IPS-18a (cell line): ENCODE results near the gene NADK2.
"Not testable (repeated sequence)": the region's sequence is repeated elsewhere in the genome, so short reads cannot be mapped to it uniquely, and the experiment has no call there.

ENCODE experiments used
- H3K27ac ChIP-seq: one replicate; pipeline ENCODE4 v1.5.1; 2013; ENCODE audit warnings: low read length
- H3K27me3 ChIP-seq: one replicate; pipeline ENCODE4 v1.6.1; 2013; ENCODE audit warnings: mild to moderate bottlenecking, low read length; ENCODE audit not compliant: control insufficient read depth, insufficient read depth
- H3K36me3 ChIP-seq: one replicate; pipeline ENCODE4 v1.6.1; 2013; ENCODE audit warnings: low read depth, low read length; ENCODE audit not compliant: control insufficient read depth
- H3K4me1 ChIP-seq: one replicate; pipeline ENCODE4 v1.6.1; 2013; ENCODE audit warnings: low read depth, low read length; ENCODE audit not compliant: control insufficient read depth
- H3K4me3 ChIP-seq: one replicate; pipeline ENCODE4 v1.5.1; 2013; ENCODE audit warnings: low read length
- H3K9ac ChIP-seq: one replicate; pipeline ENCODE4 v1.6.1; 2013; ENCODE audit warnings: mild to moderate bottlenecking, low read length, moderate library complexity
- H3K9me3 ChIP-seq: one replicate; pipeline ENCODE4 v1.6.1; 2013; ENCODE audit warnings: low read depth, low read length; ENCODE audit not compliant: control insufficient read depth

The NADK2 gene

GRCh38 chr5:36200513-36200912, 41.2 kb downstream of the NADK2 start:
- H3K36me3 ChIP-seq, result peaks cover 27% of the 10 kb centered on the region

GRCh38 chr5:36199620-36200019, 42.1 kb downstream of the NADK2 start:
- Histone ChIP-seq H3K36me3 (peaks cover 27% of the 10 kb centered on the region), H3K27me3 (no peaks in the 10 kb centered on the region)

More at GRCh38 chr5:36200513-36200912, 41.2 kb downstream of the NADK2 start:
- Histone ChIP-seq H3K9me3 (no peaks in the 10 kb centered on the region), H3K4me1 (no peaks in the 10 kb centered on the region), H3K4me3 (no peak overlapping the region), H3K27me3 (no peaks in the 10 kb centered on the region), H3K9ac (no peak overlapping the region), H3K27ac (no peak overlapping the region)

GRCh38 chr5:36198783-36199182, 42.9 kb downstream of the NADK2 start:
- H3K4me3 ChIP-seq, H3K27me3 ChIP-seq, H3K9ac ChIP-seq, H3K9me3 ChIP-seq, H3K4me1 ChIP-seq, H3K27ac ChIP-seq: not testable (repeated sequence)
- peaks cover 27% of the 10 kb centered on the region for H3K36me3 ChIP-seq

More at GRCh38 chr5:36199620-36200019, 42.1 kb downstream of the NADK2 start:
- Histone ChIP-seq H3K4me1 (no peaks in the 10 kb centered on the region), H3K9me3 (no peaks in the 10 kb centered on the region), H3K27ac (no peak overlapping the region), H3K4me3 (no peak overlapping the region), H3K9ac (no peak overlapping the region)

DNA sequence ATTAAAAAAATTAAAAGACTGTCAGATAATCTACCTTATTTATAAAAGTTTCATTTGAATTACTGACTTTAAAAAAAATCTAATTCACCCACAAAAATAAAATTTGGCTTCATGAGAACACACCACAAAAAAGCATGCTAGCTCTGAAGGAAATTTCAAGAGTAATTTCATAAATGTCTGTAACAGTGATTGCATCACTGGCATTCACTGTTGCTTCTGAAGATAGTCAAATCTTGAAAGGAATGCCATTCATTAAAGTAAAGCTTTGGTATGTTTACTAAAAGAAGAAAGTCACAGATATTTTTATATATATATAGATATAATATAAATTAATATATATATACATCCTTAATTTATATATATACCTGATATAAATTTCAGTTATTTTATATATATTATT, 43.4 kb downstream of the NADK2 start:
- Histone ChIP-seq H3K9ac (no peak overlapping the region), H3K4me3 (no peak overlapping the region), H3K36me3 (peaks cover 27% of the 10 kb centered on the region), H3K27me3 (no peaks in the 10 kb centered on the region), H3K4me1 (no peaks in the 10 kb centered on the region), H3K27ac (no peak overlapping the region), H3K9me3 (no peaks in the 10 kb centered on the region)

DNA sequence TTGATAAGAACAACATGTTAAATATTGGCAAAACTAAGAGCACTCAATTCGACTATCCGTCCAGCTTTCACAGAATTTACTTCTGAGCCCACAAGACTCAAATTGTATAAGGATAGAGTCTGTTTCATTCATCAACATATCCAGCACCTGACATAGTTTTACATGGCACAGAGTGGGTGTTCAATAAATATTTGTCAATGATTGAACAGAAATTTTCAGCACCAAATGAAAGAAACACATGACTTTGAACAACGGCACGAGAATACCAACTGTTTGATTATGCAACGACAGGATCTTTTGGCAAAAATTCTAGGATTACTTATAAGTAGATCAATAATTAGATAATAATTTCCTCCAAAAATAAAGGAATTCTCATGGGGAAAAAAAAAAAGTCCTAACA, 48.0 kb downstream of the NADK2 start:
- Histone ChIP-seq H3K4me1 (no peaks in the 10 kb centered on the region), H3K9ac (no peak overlapping the region), H3K4me3 (no peak overlapping the region), H3K27me3 (no peaks in the 10 kb centered on the region), H3K36me3 (peaks cover 12% of the 10 kb centered on the region), H3K27ac (no peak overlapping the region), H3K9me3 (no peaks in the 10 kb centered on the region)

DNA sequence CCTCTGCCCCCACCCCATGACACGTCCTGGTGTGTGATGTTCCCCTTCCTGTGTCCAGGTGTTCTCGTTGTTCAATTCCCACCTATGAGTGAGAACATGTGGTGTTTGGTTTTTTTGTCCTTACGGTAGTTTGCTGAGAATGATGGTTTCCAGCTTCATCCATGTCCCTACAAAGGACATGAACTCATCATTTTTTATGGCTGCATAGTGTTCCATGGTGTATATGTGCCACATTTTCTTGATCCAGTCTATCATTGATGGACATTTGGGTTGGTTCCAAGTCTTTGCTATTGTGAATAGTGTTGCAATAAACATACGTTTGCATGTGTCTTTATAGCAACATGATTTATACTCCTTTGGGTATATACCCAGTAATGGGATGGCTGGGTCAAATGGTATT, 57.3 kb downstream of the NADK2 start:
- H3K4me1 ChIP-seq, H3K4me3 ChIP-seq, H3K27me3 ChIP-seq, H3K9ac ChIP-seq, H3K9me3 ChIP-seq, H3K27ac ChIP-seq: not testable (repeated sequence)
- peaks cover 29% of the 10 kb centered on the region for H3K36me3 ChIP-seq

DNA sequence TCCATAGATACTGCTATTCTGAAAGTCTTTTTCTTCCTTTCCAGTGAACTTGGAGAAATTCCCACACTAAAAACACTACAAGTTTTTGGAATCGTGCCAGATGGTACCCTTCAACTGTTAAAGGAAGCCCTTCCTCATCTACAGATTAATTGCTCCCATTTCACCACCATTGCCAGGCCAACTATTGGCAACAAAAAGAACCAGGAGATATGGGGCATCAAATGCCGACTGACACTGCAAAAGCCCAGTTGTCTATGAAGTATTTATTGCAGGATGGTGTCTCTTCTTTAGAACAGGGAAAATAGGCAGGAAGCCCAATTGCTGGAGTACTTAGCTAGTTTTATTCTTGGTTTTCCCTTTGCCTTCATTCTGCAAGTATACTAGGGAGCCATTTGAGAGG, 60.0 kb downstream of the NADK2 start:
- H3K9me3 ChIP-seq, result no peaks in the 10 kb centered on the region
- H3K36me3 ChIP-seq, result peaks cover 54% of the 10 kb centered on the region
- no peaks in the 10 kb centered on the region for H3K4me1 ChIP-seq
- H3K27me3 ChIP-seq, result no peaks in the 10 kb centered on the region
- H3K4me3 ChIP-seq, result no peak overlapping the region
- H3K27ac ChIP-seq, result no peak overlapping the region
- no peak overlapping the region for H3K9ac ChIP-seq

GRCh38 chr5:36180556-36181350, 61.0 kb downstream of the NADK2 start:
- Histone ChIP-seq H3K4me3 (no peak overlapping the region), H3K9ac (no peak overlapping the region), H3K36me3 (peaks cover 57% of the 10 kb centered on the region), H3K9me3 (no peaks in the 10 kb centered on the region), H3K27me3 (no peaks in the 10 kb centered on the region), H3K27ac (no peak overlapping the region), H3K4me1 (no peaks in the 10 kb centered on the region)

- Histone ChIP-seq H3K4me1 (no peaks in the 10 kb centered on the region), H3K9me3 (no peaks in the 10 kb centered on the region), H3K27me3 (no peaks in the 10 kb centered on the region), H3K4me3 (no peak overlapping the region), H3K9ac (no peak overlapping the region), H3K36me3 (peaks cover 59% of the 10 kb centered on the region), H3K27ac (no peak overlapping the region)
These were observed 61.8 kb downstream of the NADK2 start for GRCh38 chr5:36179950-36180349.

GRCh38 chr5:36178524-36178890, 63.2 kb downstream of the NADK2 start:
- H3K9ac ChIP-seq, result no peak overlapping the region
- no peaks in the 10 kb centered on the region for H3K4me1 ChIP-seq
- no peaks in the 10 kb centered on the region for H3K9me3 ChIP-seq
- no peaks in the 10 kb centered on the region for H3K27me3 ChIP-seq
- H3K4me3 ChIP-seq, result no peak overlapping the region
- peaks cover 71% of the 10 kb centered on the region for H3K36me3 ChIP-seq
- no peak overlapping the region for H3K27ac ChIP-seq

DNA sequence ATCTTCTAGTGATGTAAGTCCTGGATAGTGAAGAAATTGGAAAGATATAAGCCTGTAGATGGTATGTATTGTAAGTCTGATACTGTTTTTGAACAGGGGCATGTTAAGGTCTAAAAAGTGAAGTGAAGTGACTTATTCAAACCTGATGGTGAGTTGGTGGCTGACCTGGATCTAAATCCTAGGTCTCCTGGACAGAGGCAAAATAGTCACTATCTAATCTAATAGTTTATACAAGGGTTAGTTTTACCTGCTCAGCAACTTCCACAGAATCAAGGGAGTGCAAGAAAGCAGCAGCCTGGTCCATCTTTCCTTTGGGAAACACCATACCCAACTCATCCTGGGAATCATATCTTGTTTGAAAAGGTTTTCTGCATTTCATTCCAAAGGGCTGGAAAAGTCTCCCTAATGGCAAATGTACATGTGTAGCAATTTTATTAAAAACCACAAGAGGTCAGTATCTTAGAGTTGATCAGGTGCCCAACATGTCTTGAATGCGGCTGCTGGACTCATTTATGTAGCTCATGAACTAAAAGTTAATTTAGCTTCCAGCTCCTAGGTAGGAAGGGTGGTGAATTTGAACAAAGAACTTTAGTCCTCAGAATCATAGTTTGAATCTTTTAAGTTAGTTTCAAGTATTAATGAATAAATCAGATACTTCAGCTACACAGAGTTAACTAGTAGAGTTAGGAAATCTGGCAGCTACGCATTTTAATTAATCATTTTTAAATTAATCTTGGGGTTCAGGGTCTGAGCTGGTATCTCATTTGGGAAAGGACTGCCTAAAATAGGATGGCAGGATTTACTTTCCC, 63.8 kb downstream of the NADK2 start:
- Histone ChIP-seq H3K36me3 (peaks cover 76% of the 10 kb centered on the region), H3K27ac (no peak overlapping the region), H3K9ac (no peak overlapping the region), H3K4me3 (no peak overlapping the region), H3K9me3 (no peaks in the 10 kb centered on the region), H3K4me1 (no peaks in the 10 kb centered on the region), H3K27me3 (no peaks in the 10 kb centered on the region)

GRCh38 chr5:36177154-36177553, 64.6 kb downstream of the NADK2 start:
- H3K9ac ChIP-seq, result no peak overlapping the region
- no peaks in the 10 kb centered on the region for H3K4me1 ChIP-seq
- H3K27me3 ChIP-seq, result no peaks in the 10 kb centered on the region
- H3K4me3 ChIP-seq, result no peak overlapping the region
- H3K9me3 ChIP-seq, result no peaks in the 10 kb centered on the region
- peaks cover 83% of the 10 kb centered on the region for H3K36me3 ChIP-seq
- no peak overlapping the region for H3K27ac ChIP-seq
